Ishikawa (cell line): ENCODE data around the gene PCNA.
A peak's percentile ranks its signal among the peaks of the same experiment; 100 is the strongest.

Experiments used
- CEBPB ChIP-seq: IDR thresholded peaks from 2 replicates; pipeline ENCODE4 v1.6.1; 2012
- CREB1 ChIP-seq: IDR thresholded peaks from 2 replicates; pipeline ENCODE4 v1.6.1; 2012; ENCODE audit warnings: low read depth
- EGR1 ChIP-seq: IDR thresholded peaks from 2 replicates; pipeline ENCODE4 v1.6.1; 2012
- EP300 ChIP-seq: IDR thresholded peaks from 2 replicates; pipeline ENCODE4 v1.6.1; 2012; ENCODE audit warnings: borderline replicate concordance
- FOXM1 ChIP-seq: IDR thresholded peaks from 2 replicates; pipeline ENCODE4 v1.6.1; 2012; ENCODE audit warnings: low read depth, borderline replicate concordance
- NFIC ChIP-seq: IDR thresholded peaks from 2 replicates; pipeline ENCODE4 v1.6.1; 2012
- RAD21 ChIP-seq: IDR thresholded peaks from 2 replicates; pipeline ENCODE4 v1.6.1; 2012; ENCODE audit warnings: low read depth
- TAF1 ChIP-seq: IDR thresholded peaks from 2 replicates; pipeline ENCODE4 v1.6.1; 2012; ENCODE audit warnings: low read depth, mild to moderate bottlenecking
- TCF12 ChIP-seq: IDR thresholded peaks from 2 replicates; pipeline ENCODE4 v1.6.1; 2012; ENCODE audit warnings: low read depth
- TEAD4 ChIP-seq: IDR thresholded peaks from 2 replicates; pipeline ENCODE4 v1.6.1; 2012
- YY1 ChIP-seq: IDR thresholded peaks from 2 replicates; pipeline ENCODE4 v1.6.1; 2012; ENCODE audit warnings: low read depth
- ZBTB7A ChIP-seq: IDR thresholded peaks from 2 replicates; pipeline ENCODE4 v1.6.1; 2012; ENCODE audit warnings: low read depth
- TF ChIP-seq, protein P1 (sequence below): IDR thresholded peaks from 2 replicates; pipeline ENCODE4 v1.6.1; 2012
- TF ChIP-seq, protein P2 (sequence below): IDR thresholded peaks from 2 replicates; pipeline ENCODE4 v1.6.1; 2012
- TF ChIP-seq, protein P3 (sequence below): IDR thresholded peaks from 2 replicates; pipeline ENCODE4 v1.6.1; 2012; ENCODE audit warnings: low read depth, mild to moderate bottlenecking

PCNA gene

DNA sequence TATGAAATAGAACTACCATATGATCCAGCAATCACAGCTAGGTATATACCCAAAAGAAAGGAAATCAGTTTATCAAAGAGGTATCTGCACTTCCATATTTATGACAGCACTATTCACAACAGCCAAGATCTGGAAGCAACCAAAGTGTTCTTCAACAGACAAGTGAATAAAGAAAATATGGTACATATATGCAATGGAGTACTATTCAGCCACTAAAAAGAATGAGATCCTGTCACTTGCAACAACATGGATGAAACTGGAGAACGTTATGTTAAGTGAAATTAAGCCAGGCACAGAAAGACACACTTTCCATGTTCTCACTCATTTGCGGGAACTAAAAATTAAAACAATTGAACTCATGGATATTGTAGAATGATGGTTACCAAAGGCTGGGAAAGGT, 15.3 kb downstream of the PCNA start:
- TF ChIP-seq FOXM1 (no peak), EP300 (no peak), CREB1 (no peak), CEBPB (no peak), YY1 (no peak), TAF1 (no peak), RAD21 (no peak), ZBTB7A (no peak), EGR1 (no peak), TCF12 (no peak), TEAD4 (no peak), NFIC (no peak)
- TF ChIP-seq, protein P1, sequence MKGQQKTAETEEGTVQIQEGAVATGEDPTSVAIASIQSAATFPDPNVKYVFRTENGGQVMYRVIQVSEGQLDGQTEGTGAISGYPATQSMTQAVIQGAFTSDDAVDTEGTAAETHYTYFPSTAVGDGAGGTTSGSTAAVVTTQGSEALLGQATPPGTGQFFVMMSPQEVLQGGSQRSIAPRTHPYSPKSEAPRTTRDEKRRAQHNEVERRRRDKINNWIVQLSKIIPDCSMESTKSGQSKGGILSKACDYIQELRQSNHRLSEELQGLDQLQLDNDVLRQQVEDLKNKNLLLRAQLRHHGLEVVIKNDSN = no peak
- TF ChIP-seq, protein P2, sequence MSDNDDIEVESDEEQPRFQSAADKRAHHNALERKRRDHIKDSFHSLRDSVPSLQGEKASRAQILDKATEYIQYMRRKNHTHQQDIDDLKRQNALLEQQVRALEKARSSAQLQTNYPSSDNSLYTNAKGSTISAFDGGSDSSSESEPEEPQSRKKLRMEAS = no peak
- TF ChIP-seq, protein P3, sequence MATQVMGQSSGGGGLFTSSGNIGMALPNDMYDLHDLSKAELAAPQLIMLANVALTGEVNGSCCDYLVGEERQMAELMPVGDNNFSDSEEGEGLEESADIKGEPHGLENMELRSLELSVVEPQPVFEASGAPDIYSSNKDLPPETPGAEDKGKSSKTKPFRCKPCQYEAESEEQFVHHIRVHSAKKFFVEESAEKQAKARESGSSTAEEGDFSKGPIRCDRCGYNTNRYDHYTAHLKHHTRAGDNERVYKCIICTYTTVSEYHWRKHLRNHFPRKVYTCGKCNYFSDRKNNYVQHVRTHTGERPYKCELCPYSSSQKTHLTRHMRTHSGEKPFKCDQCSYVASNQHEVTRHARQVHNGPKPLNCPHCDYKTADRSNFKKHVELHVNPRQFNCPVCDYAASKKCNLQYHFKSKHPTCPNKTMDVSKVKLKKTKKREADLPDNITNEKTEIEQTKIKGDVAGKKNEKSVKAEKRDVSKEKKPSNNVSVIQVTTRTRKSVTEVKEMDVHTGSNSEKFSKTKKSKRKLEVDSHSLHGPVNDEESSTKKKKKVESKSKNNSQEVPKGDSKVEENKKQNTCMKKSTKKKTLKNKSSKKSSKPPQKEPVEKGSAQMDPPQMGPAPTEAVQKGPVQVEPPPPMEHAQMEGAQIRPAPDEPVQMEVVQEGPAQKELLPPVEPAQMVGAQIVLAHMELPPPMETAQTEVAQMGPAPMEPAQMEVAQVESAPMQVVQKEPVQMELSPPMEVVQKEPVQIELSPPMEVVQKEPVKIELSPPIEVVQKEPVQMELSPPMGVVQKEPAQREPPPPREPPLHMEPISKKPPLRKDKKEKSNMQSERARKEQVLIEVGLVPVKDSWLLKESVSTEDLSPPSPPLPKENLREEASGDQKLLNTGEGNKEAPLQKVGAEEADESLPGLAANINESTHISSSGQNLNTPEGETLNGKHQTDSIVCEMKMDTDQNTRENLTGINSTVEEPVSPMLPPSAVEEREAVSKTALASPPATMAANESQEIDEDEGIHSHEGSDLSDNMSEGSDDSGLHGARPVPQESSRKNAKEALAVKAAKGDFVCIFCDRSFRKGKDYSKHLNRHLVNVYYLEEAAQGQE = no peak

DNA sequence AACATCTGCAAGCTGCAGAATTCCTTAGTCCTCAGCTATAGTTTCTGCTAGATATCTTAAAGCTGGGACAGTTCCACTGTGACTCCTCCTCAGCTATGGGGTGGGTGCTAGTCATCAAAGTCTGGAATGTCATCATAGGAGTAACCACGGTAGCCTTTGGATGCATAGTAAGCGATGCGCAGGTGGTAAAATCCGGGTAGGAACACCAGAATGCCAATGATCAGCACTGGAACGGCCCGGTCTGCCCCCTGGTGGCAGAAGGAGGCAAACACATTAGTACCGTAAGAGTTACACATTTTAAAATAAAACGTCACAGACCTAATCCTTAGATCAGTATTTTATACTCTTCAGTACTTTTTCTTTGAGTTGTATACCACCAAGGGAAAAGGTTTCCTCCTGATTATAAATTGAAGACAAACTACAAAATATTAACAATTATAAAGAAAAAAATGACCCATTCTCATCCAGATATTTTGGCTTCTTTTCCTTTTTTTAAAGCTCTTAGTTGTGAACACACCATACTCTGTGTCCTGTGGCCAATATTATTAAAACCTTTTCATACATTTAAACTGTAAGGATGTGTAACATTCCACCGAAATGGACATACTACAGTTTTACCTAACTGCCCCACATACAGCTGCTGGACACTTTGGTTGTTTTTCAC, 18.9 kb downstream of the PCNA start:
- TF ChIP-seq RAD21 = peak; percentile 79
- no peak for TF ChIP-seq TEAD4

DNA sequence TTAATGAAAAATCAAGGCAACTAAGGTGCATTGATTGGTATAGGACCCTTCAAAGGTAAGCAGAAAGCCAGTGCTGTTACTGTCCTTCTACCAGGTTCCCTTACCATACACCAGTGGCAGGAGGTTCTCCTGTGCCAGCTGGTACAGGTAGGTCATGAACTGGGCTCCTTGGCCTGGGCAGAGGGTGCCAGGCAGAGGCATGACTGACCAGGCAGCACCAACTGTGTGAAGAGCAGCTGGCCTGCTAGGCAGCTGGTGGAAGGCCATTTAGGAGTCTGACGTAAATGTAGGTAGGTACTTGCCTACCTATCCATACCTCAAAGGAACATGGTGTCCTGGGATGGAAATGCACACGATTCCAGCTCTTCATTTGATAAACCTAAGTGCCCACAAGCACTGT, 23.3 kb downstream of the PCNA start:
- TF ChIP-seq FOXM1 (no peak), NFIC (no peak), EP300 (no peak), CEBPB (no peak), ZBTB7A (no peak), TEAD4 (no peak), YY1 (no peak), TCF12 (no peak), RAD21 (no peak), CREB1 (no peak), EGR1 (no peak), TAF1 (no peak)
- TF ChIP-seq, protein P3 = no peak
- TF ChIP-seq, protein P1 = no peak
- TF ChIP-seq, protein P2 = no peak

DNA sequence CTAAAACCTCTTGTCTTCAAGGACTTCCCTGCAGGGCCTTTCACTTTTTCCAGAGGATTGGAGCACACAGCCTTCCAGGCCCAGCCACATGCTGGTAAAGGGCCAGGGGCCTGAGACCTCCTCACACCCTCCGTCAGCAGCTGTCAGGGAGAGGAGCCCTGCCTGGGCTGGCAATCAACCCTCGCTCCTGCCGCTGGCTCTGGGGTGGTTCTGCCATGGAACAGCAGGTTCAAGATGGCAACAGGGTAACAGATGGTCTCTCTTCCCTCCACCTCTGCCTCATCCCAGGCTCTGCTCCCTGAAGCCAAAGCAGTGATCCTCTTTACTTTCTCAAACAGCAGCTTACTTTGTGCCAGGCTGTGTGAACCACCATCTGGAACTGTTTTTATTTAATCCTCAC, 23.8 kb downstream of the PCNA start:
- no peak for TF ChIP-seq ZBTB7A
- TF ChIP-seq TEAD4 = no peak
- TF ChIP-seq CREB1 = no peak
- no peak for TF ChIP-seq CEBPB
- TF ChIP-seq, protein P3 = no peak
- no peak for TF ChIP-seq YY1
- TF ChIP-seq RAD21 = no peak
- no peak for TF ChIP-seq EGR1
- TF ChIP-seq FOXM1 = no peak
- TF ChIP-seq, protein P1 = no peak
- no peak for TF ChIP-seq NFIC
- TF ChIP-seq TAF1 = no peak
- TF ChIP-seq EP300 = no peak
